Glomerular endothelial cell (primary cell): ENCODE measurements around the gene SLC2A14. TPM values are rescaled to one million over a fixed set of nuclear protein-coding genes. Genes with fewer than 3 reads are reported as not detected.
"Not testable (repeated sequence)": the region's sequence is repeated elsewhere in the genome, so short reads cannot be mapped to it uniquely, and the experiment has no call there.

ENCODE experiments used
- DNase-seq: peaks from one replicate; pipeline ENCODE4 v3.0.0-alpha.2; 2011; ENCODE audit warnings: low read depth, low spot score; ENCODE audit errors: extremely low read depth
- total RNA-seq: library from RNA; depleted of rRNA; stranded (reverse); fragments of >200 nt; gene quantifications from 2 replicates; pipeline ENCODE4 v1.2.3, GENCODE V29; 2015

SLC2A14 gene
- total RNA-seq, 1 donor from 2014 or later, result not detected

DNA sequence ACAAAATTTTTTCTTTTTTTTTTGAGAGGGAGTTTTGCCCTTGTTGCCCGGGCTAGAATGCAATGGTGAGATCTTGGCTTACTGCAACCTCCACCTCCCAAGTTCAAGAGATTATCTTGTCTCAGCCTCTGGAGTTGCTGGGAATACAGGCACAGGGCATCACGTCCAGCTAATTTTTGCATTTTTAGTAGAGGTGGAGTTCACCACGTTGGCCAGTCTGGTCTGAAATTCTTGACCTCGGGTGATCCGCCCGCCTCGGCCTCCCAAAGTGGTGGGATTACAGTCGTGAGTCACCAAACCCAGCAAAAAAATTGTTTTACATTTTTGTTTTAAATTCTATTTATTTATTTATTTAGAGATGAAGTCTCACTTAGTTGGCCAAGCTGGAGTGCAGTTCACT, 4.7 kb upstream of the SLC2A14 start:
- DNase-seq, result no peak

DNA sequence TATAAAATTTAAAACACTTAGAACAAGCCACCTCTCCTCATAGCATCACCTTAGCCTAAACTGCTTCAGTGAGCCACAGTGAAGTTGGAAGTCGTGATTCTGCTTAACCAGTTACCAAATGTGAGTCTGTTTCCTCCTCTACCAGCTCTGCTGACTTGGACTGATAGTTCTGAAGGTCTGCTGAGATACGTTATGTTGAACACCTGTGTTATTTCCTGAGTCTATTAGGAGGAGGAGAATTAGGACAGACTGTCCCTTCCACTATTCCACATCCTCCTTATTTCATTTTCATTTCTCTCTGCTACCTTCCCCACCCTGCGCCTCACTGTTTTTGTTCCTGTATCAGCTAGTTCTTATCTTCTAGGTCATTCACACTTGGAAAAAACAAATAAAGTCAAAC, 2.4 kb downstream of the SLC2A14 start:
- no peak for DNase-seq

DNA sequence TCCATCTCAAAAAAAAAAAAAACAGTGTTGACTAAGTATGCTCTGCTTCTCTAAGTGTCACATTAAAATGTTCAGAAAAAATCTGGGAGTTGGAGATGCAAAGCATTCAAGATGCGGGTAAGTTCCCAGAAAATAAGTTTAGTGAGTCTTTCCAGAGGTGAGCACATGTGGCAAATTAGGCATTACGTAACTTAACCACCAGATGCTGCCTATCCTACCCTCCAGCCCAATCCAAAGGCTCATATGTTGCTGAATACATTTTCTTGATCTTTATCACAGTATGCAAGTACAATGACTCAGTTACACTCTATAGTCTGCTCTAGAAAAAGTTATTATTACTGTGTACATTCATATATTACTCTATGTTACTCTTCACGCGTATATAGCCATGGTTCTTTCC, 3.6 kb downstream of the SLC2A14 start:
- no peak for DNase-seq

- no peak for DNase-seq
These were observed 4.3 kb downstream of the SLC2A14 start for GRCh38 chr12:7868391-7868790.

- no peak for DNase-seq
These were observed 8.0 kb downstream of the SLC2A14 start for GRCh38 chr12:7864601-7865150.

DNA sequence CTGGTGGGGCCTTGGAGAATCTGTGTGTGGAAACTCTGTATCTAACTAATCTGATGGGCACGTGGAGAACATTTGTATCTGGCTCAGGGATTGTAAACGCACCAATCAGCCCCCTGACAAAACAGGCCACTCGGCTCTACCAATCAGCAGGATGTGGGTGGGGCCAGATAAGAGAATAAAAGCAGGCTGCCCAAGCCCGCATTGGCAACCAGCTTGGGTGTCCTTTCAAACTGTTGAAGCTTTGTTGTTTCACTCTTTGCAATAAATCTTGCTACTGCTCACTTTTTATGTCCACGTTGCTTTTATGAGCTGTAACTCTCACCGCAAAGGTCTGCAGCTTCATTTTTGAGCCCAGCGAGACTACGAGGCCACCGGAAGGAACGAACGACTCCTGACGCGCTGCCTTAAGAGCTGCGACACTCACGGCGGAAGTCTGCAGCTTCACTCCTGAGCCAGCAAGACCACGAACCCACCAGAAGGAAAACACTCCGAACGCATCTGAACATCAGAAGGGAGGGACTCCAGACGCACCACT, 9.8 kb downstream of the SLC2A14 start:
- DNase-seq, result not testable (repeated sequence)

DNA sequence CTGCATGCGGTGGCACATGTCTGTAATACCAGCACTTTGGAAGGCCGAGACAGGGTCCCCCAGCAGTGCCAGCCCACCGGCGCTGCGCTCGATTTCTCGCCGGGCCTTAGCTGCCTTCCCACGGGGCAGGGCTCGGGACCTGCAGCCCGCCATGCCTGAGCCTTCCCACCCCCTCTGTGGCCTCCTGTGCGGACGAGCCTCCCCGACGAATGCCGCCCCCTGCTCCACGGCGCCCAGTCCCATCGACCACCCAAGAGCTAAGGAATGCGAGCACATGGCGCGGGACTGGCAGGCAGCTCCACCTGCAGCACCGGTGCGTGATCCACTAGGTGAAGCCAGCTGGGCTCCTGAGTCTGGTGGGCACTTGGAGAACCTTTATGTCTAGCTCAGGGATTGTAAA, 10.4 kb downstream of the SLC2A14 start:
- not testable (repeated sequence) for DNase-seq

- no peak for DNase-seq
These were observed 13.2 kb downstream of the SLC2A14 start for GRCh38 chr12:7859552-7859951.

GRCh38 chr12:7857971-7858370, 14.7 kb downstream of the SLC2A14 start:
- DNase-seq, result no peak

GRCh38 chr12:7856516-7856915, 16.2 kb downstream of the SLC2A14 start:
- DNase-seq, result no peak

- no peak for DNase-seq
These were observed 19.2 kb downstream of the SLC2A14 start for GRCh38 chr12:7853557-7853956.

- not testable (repeated sequence) for DNase-seq
These were observed 21.1 kb downstream of the SLC2A14 start for GRCh38 chr12:7851622-7852081.

GRCh38 chr12:7850099-7850498, 22.6 kb downstream of the SLC2A14 start:
- DNase-seq, result not testable (repeated sequence)

DNA sequence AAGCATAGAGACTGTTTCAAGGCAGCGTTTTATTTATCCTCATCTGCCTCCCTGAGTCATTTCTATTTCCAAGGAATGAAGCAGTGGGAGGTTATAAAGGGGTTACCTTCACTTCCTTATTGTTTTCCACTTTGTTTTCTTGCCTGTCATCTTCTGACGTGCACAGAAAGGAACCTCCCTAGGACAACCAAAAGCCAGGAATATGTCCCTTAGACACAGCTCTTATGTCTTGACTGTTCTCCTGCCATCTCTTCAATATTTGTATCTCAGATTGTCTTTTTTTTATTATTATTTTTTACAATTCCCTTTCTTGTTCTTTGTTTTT, 24.7 kb downstream of the SLC2A14 start:
- not testable (repeated sequence) for DNase-seq

DNA sequence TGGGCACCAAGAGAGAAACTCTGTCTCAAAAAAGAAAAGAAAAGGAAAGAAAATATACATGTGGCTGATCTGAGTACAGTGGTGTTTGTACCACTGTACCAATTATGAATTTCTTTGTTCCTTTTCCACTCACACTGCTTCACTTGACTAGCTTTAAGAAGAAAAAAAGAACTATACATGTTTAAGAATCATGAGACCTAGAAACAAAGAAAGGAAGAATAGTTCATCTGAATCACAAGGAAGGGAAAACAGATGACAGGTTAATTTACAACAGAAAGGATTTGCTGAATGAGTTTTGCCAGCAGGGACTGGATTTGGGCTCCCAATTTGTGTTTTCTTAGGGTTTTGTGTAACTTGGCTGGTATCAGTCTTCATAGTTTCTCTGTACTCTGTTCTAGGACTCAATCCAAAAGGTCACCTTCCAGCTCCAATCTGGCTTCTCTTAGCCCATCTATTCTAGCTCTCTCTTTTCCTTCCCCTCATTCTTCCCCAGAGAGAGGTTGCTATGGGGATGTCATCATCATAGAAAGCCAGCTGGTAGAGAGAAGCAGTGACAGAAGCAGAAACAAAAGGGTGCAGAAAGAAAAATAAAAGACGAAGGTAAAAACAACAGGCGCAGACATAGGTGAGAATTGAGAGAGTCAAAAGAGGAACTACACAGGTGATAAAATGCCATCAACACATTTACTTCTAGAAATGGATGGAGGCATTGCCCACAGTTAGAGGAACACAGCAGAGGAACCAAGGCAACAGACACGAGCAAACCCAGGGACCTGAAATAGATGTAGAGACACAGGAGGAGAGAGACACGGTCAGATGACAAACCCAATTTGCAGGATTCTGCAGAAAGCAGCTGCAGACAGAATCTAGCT, 25.3 kb downstream of the SLC2A14 start:
- not testable (repeated sequence) for DNase-seq

GRCh38 chr12:7844116-7844515, 28.6 kb downstream of the SLC2A14 start:
- DNase-seq, result no peak

DNA sequence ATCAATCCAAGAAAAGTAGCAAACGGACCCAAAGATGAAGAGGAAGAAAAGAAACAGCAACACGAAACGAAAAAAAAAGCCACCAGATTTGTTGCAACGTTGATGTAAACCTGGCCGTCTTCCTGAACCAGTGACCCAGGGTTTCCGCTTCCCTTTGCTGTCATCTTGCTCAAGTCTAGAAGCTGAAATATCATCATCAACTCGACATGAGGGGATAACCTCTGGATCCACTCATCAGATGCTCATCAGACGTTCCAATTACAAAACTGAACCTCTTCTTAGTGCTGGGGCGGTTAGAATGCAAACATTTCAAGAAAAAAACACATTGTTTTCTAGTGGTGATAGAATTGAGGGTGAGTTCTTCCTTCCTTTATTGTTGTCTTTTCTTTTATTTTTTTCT, 29.1 kb downstream of the SLC2A14 start:
- DNase-seq, result not testable (repeated sequence)

DNA sequence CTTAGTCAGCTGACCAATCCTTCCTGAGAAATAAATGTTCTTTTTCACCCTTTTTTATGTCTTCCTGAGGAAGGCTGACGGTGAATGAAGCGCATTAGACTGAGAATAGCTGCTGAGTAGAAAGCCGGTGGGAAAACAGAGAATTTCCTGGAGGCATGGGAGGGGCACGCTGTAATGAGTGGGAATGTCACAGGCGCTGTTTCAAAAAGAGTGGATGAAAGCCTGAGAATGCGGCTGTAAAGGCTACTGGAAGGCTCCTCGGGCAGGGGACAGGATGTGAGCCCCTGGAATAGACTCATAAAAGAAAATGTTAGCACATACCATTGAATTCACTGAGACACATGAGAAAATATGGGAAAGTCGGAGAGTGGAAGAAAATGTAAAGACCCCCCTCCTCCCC, 29.6 kb downstream of the SLC2A14 start:
- DNase-seq, result not testable (repeated sequence)

DNA sequence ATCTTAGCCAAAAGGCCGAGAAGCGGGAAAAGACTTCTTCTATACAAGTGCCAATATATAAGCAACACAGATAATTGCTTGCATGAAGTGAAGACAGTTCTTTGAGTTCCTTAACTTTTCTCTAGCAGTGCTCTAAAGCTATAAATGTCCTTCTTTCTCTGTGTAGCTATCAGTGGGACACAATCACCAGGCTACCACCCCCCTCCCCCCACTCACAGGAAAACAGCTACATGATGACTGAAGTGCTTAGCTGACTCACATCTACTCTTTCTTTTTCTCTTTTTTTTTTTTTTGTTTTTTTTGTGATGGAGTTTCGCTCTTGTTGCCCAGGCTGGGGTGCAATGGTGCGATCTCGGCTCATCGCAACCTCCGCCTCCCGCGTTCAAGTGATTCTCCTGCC, 30.3 kb downstream of the SLC2A14 start:
- DNase-seq, result not testable (repeated sequence)

DNA sequence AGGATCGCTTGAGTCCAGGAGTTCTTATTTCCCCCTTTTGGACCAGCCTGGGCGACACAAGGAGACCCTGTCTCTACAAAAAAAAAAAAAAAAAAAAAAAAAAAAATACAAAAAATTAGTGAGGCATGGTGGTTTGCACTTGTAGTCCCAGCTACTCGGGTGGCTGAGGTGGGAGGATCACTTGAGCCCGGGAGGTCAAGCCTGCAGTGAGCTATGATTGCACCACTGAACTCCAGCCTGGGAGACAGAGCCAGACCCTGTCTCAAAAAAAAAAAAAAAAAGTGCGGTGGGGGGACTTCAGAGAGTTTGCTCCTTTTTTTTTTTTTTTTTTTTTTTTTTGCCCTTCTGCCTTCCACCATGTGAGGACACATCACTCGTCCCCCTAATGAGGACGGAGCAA, 32.9 kb downstream of the SLC2A14 start:
- not testable (repeated sequence) for DNase-seq

DNA sequence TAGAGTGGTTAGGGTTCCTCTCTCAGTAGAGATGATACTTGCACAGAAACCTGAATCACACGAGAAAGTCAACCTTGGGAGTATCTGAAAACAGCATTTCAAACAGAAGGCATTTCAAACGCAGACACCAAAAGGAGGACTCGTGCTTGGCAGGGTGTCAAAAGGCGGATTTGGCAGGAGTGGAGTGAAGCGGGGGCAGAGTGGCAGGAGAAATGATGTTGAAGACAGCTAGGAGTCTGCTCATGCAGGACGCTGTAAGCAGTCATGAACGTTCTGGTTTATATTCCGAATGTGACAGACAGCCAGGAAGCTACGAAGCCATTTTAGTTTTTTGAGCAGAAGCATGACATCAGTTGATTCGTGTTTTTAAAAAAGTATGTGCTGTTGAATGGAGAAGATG, 33.5 kb downstream of the SLC2A14 start:
- not testable (repeated sequence) for DNase-seq

GRCh38 chr12:7837366-7837765, 35.3 kb downstream of the SLC2A14 start:
- no peak for DNase-seq
